ENCODE measurements around the gene NAA10.
A peak's percentile ranks its signal among the peaks of the same experiment; 100 is the strongest.

NAA10 gene

DNA sequence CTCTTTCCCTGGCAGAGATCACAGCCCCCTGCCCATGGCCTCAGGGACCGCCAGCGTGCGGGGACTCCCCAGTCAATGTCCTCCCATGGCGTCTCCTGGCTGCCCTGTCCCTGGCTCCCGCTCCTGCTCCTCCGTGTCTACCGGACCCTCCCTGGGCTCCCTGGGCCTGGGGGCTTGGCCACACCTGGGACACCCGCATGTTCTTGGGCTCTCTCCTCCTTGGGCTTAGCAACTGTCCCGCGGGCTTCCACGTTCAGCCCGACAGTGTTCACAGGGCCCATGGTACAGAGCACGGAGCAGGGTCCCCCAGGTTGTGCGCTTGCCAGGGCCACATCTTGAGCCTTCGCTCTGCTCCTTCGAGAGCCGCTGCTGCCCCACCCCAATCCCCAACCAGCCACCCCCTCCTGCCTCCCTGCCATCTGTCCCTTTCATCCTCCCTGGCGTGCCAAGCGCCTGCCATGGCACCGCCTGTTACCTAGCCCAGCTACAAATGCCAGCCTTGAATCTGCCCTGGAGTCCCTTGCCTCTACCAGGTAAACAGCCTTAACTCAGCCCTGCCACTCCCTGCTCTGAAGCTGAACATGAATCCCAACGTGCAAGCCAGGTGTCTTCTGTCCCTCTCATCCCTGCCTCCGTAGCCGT, 26.5 kb downstream of the NAA10 start:
- DNase-seq (ENCODE audit: low spot score), result peak; percentile 78

- no peak for DNase-seq (ENCODE audit: low spot score)
These were observed 27.4 kb downstream of the NAA10 start for GRCh38 chrX:153907456-153907855.

DNA sequence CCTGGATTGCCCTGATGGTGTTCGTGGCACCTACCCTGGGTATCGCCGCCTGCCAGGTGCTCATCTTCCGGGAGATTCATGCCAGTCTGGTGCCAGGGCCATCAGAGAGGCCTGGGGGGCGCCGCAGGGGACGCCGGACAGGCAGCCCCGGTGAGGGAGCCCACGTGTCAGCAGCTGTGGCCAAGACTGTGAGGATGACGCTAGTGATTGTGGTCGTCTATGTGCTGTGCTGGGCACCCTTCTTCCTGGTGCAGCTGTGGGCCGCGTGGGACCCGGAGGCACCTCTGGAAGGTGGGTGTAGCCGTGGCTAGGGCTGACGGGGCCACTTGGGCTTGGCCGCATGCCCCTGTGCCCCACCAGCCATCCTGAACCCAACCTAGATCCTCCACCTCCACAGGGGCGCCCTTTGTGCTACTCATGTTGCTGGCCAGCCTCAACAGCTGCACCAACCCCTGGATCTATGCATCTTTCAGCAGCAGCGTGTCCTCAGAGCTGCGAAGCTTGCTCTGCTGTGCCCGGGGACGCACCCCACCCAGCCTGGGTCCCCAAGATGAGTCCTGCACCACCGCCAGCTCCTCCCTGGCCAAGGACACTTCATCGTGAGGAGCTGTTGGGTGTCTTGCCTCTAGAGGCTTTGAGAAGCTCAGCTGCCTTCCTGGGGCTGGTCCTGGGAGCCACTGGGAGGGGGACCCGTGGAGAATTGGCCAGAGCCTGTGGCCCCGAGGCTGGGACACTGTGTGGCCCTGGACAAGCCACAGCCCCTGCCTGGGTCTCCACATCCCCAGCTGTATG, 28.5 kb downstream of the NAA10 start:
- DNase-seq (ENCODE audit: low spot score), result no peak

- peak; percentile 73 for DNase-seq (ENCODE audit: low spot score)
These were observed 29.2 kb downstream of the NAA10 start for GRCh38 chrX:153905481-153906095.

GRCh38 chrX:153903991-153904957, 30.6 kb downstream of the NAA10 start, which contains the start of gene AVPR2:
Gene AVPR2, plus strand, starts transcription at chrX:153904673. Its CDS starts 473 bp downstream, at chrX:153905146.
- DNase-seq (ENCODE audit: low spot score), result no peak

GRCh38 chrX:153903238-153903980, 31.4 kb downstream of the NAA10 start:
- DNase-seq (ENCODE audit: low spot score), result no peak

- DNase-seq (ENCODE audit: low spot score), result no peak
These were observed 32.5 kb downstream of the NAA10 start for GRCh38 chrX:153902385-153902784.

DNA sequence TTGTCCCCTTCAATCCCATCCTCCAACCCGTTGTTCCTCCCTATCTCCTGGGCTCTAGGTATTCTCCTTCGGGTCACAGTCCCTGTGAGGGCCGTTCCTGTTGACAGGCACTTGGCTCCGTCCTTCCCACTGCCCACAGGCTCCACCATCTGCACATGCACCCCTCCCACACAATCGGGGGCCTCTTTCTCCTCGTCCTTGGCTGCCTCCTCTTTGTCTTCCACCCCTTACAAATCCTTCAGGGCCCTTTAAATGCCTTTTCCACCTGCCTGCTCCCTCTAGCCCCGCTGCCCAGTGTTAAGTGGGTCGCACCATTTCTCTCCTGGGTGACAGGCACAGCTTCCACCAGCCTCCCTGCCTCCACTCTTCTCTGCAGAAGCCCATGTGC, 33.1 kb downstream of the NAA10 start:
- DNase-seq (ENCODE audit: low spot score), result no peak

DNA sequence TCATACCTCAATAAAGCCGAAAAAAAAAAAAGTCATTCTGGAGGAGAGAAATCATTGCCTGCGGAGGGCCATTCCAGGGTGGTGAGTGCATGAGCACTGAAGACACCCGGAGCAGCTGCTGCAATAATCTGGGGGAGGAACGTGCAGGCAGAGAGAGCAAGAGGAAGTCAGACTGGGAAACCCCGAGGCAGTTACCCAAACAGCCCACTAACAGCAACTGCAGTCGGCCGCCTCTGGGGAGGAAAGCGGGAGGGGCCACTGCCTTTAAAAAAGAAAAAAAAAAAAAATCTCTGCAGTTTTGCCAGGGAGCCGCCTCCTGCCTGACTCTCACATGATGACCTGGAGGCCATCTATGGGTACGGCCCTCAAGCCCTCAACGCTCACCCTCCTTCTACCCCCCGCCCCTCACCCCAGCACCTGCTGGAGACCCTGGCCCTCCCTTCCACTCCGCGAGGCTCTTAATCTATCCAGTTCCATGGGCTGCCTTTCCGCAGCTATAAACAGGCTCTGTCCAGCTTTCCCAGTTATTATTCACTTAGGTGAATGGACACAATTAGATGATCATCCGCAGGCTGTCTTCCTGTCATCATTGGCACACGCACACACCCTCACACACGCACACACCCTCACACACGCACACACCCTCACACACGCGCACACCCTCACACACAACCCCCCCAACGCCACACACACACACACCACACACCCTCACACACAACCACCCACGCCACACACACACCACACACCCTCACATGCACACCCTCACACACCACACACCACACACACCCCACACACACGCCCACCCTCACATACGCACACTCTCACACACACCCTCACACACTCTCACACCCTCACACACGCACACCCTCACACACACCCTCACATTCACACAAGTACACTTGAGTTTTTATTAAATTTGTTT, 33.7 kb downstream of the NAA10 start:
- DNase-seq (ENCODE audit: low spot score), result no peak

DNA sequence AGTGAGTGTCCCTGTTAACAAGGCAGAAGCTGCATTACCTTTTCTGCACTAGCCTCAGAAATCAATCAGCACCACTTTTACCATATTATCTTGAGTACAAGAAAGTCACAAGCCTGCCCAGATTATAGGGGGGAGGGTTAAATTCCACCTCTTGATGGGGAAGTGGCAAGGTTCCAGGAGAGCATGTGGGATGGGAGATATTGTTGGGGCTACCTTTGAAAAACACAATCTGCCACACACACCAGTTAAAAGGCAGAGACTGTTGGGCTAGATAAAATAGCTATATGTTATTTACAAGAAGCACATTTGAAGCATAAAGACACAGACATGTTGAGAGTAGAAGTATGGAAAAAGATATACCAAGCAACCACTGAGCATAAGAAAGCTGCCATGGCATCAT, 36.9 kb downstream of the NAA10 start:
- DNase-seq (ENCODE audit: low spot score), result peak; percentile 17

- DNase-seq (ENCODE audit: low spot score), result no peak
These were observed 45.7 kb downstream of the NAA10 start for GRCh38 chrX:153889123-153889522.

- DNase-seq (ENCODE audit: low spot score), result no peak
These were observed 46.5 kb downstream of the NAA10 start for GRCh38 chrX:153888344-153888743.

DNA sequence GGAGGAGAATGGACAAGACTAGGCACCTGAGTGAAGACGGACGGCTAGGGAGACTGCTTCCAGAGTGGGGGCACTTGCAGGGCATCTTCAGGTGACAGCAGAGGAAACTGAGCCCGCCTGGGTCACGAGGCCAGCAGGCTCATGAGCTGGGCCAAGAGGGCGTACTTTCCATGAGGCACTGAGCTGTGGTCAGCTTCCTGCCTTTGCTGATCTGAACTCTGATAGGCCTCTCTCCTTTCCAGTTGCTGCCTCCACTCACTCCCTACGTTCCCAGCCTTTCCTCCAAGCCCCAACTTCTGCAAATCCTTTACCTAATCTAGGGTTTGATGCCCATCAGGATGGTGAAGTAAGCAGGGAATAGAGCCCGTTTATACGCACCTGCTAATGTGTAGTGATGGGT, 47.5 kb downstream of the NAA10 start:
- no peak for DNase-seq (ENCODE audit: low spot score)

GRCh38 chrX:153886915-153887314, 47.9 kb downstream of the NAA10 start:
- DNase-seq (ENCODE audit: low spot score), result no peak

DNA sequence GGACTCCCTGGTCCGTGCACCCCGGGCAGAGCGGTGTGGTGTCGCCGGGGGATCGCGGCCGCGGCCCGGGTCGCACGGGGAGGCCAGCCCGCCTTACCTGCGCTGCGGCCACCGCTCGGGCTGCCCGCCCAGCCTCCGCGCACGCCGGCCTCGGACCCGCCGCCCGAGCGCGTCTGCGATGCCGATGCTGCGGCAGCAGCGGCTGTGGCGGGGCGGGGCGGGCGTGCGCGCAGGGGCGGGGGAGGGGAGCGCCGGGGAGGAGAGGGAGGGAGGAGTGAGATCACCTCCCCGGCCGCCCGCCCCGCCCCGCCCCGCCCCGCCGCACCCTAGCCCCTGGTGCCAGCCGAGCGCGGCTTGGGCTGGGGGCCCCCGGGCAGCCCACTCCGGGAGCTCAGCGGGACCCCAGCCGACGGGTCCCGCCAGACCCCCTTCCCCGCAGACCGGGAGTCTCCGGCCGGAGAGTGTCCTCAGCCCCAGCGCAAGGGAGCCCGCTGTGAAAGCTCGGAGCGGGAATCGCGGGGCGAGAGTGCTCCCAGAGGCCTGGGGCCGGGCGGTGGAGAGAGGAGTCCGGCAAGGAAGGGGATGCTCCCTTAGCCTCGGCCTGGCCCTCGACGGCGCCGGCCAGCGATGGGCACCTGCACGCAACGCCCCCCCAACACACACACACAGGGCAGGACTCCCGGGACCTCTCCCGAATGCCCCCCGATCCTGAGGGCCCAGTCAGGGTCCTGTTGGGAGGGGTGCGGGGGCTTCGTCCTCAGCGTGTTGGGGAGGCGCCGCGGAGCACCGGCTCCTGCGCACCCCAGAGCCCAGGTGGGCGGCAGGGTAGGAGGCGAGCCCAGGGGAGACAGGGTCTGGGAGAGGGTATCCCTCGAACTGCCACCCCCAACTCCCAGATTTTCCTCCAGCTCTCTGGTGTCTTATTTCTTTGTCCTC, 48.6 kb downstream of the NAA10 start, which contains the start of gene L1CAM:
L1CAM (minus strand) TSS at position 206 of the 936 bp plus-strand sequence. CDS start 10,337 bp downstream, outside the sequence.
- no peak for DNase-seq (ENCODE audit: low spot score)

- no peak for DNase-seq (ENCODE audit: low spot score)
These were observed 49.5 kb downstream of the NAA10 start for GRCh38 chrX:153885208-153885787.

- no peak for DNase-seq (ENCODE audit: low spot score)
These were observed 50.2 kb downstream of the NAA10 start for GRCh38 chrX:153884590-153884989.

GRCh38 chrX:153884136-153884535, 50.7 kb downstream of the NAA10 start:
- DNase-seq (ENCODE audit: low spot score), result no peak
